Endothelial cell of umbilical vein (primary cell): ENCODE results near the gene NAALADL1.
A peak's percentile ranks its signal among the peaks of the same experiment; 100 is the strongest.

Experiments
- CTCF ChIP-seq, 2 donors: IDR thresholded peaks; 1 replicate in 1 of 2; 2 replicates in 1 of 2; pipeline ENCODE4 v1.5.1; 2011; ENCODE audit warnings: low read length in 2 of 2, mild to moderate bottlenecking in 2 of 2, moderate library complexity in 2 of 2, control low read depth in 1 of 2, inconsistent platforms in 1 of 2, low read depth in 1 of 2; ENCODE audit not compliant: insufficient read depth in 1 of 2; ENCODE audit errors: extremely low read depth in 1 of 2
- EZH2 ChIP-seq: IDR thresholded peaks from 2 replicates; pipeline ENCODE4 v1.6.1; 2012; ENCODE audit warnings: borderline replicate concordance, low read depth, mild to moderate bottlenecking, moderate library complexity, low read length, inconsistent platforms; ENCODE audit not compliant: severe bottlenecking
- MYC ChIP-seq: IDR thresholded peaks from one replicate; pipeline ENCODE4 v1.6.1; 2011; ENCODE audit warnings: mild to moderate bottlenecking, low read depth, low read length
- POLR2A ChIP-seq: IDR thresholded peaks from 2 replicates; pipeline ENCODE4 v1.6.1; 2012; ENCODE audit warnings: low read depth, mild to moderate bottlenecking, control low read depth, low read length
- POLR2AphosphoS5 ChIP-seq: IDR thresholded peaks from 2 replicates; pipeline ENCODE4 v1.6.1; 2012; ENCODE audit warnings: low read depth, mild to moderate bottlenecking, control low read depth, low read length, moderate library complexity; ENCODE audit not compliant: insufficient read depth

- peak; percentile 56 to 92 for TF ChIP-seq CTCF (IDR thresholded peaks at IDR 0.05; ENCODE audit: extremely low read depth in 1 of 2, insufficient read depth in 1 of 2, low read depth in 1 of 2, low read length in 2 of 2)
- no peak for TF ChIP-seq POLR2AphosphoS5
- no peak for TF ChIP-seq POLR2A
- TF ChIP-seq EZH2, result no peak
- no peak for TF ChIP-seq MYC
These were observed 45.0 kb downstream of the NAALADL1 start for GRCh38 chr11:65013130-65013887.
